Myocyte (in vitro differentiated cells): Measurements from ENCODE around the gene CNOT4. TPM values are rescaled to one million over a fixed set of nuclear protein-coding genes. Genes with fewer than 3 reads are reported as not detected.
"Not testable (repeated sequence)": the region's sequence is repeated elsewhere in the genome, so short reads cannot be mapped to it uniquely, and the experiment has no call there.

ENCODE experiments used
- DNase-seq: peaks from one replicate; pipeline ENCODE4 v3.0.0-alpha.2; 2012; ENCODE audit warnings: low read depth
- total RNA-seq: library from RNA; depleted of rRNA; stranded (reverse); fragments of >200 nt; gene quantifications from 2 replicates; pipeline ENCODE4 v1.2.3, GENCODE V29; 2014

The CNOT4 gene
- total RNA-seq, 1 donor from 2014 or later, result 20.7 TPM

- peak; percentile 78 for DNase-seq
Observed at GRCh38 chr7:135512135-135512887, 2.4 kb upstream of the CNOT4 start.

GRCh38 chr7:135510592-135511183 is 786 bp upstream of the CNOT4 start:
- DNase-seq, result peak; percentile 28

DNA sequence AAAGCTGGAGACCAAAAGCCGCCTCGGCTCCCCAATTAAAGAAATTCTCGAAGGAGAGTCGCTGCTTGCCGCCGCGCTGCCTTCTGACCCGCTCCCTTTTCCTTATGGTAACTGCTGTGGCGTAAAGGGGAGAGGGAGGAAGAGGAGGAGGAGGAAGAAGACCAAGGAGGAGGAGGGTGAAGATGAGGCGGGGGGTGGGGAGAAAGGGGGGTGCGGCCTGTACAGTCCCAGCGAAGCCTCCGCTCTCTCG is 388 bp downstream of the CNOT4 start:
- no peak for DNase-seq

- peak; percentile 53 for DNase-seq
Observed at GRCh38 chr7:135508883-135509588, 866 bp downstream of the CNOT4 start.

GRCh38 chr7:135501402-135501801 is 8.5 kb downstream of the CNOT4 start:
- no peak for DNase-seq

DNA sequence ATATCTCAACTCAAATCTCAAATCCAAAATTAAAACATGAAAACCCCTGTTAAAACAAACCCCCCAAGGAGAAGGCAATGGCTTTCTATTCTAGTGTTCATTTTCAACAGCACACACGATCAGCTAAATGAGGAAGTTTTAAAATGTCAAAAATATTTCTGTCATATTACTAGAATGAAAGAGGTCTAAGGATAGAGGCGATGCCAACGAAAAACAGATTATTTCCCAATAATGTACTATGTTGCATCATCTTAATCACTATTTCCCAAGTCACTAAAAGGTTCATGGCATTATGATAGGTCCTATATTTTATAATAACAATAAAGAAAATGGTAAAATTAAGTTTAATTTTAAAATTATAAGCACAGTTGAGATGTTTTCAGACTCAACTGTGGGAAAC is 10.1 kb downstream of the CNOT4 start:
- no peak for DNase-seq

- DNase-seq, result not testable (repeated sequence)
Observed at GRCh38 chr7:135497161-135497560, 12.7 kb downstream of the CNOT4 start.

DNA sequence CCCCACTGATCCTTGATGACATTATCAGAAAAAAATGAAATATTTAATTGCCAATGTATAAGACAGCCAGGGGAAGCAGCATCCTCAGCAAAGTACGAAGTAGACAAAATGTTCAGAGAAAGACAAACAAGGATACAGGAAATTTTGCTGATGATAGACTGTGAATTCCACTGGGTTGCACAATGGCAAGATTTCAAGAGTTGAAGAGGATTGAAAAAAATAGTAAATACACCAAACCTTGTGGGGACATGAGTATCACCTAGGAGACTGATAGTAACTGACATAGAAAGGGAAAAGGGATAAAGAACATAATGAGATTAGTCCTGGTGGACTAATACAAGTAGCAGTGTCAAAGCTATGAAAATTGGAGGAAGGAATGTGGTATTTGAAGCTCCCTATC is 16.5 kb downstream of the CNOT4 start:
- no peak for DNase-seq

DNA sequence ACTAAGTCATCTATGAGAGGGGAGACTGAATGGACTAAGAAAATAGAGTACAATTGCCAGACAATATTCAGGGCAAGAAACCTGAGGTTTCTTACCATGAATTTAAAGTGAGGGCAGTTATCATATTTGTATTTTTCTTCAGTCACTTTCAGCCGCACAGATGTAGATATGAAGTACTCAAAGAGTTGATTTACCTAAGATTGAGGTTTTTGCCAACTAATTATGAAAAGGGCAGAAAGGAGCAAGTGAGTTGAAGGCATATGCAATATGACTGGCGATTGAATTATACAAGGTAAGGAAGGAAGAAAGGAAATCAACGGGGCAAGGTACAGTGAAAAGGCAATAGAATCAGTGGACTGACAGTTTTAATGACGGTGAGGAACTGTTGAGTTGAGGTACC is 17.8 kb downstream of the CNOT4 start:
- no peak for DNase-seq

DNA sequence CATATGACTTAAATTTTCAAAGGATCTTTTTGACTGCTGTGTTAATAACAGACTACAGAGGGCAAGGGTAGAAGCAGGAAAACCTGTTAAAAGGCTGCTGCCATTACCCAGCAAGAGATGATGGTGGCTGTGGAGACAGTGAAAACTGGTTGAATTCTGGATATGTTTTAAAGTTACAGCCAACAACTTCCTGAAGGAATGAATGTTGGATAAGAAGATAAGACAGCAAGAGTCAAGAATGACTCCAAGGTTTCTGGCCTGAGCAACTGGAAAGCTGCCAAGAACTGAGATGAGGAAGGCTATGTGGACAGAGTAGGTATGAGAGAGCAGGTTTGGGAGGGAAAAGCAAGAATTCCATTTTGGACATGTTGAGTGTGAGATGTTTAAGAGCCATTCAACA is 19.1 kb downstream of the CNOT4 start:
- DNase-seq, result no peak

GRCh38 chr7:135489791-135490190 is 20.1 kb downstream of the CNOT4 start:
- DNase-seq, result no peak

- peak; percentile 10 for DNase-seq
Observed at GRCh38 chr7:135486261-135486920, 23.5 kb downstream of the CNOT4 start.

- no peak for DNase-seq
Observed at GRCh38 chr7:135481598-135481979, 28.3 kb downstream of the CNOT4 start.

- DNase-seq, result peak; percentile 10
Observed at GRCh38 chr7:135480966-135481597, 28.8 kb downstream of the CNOT4 start.

DNA sequence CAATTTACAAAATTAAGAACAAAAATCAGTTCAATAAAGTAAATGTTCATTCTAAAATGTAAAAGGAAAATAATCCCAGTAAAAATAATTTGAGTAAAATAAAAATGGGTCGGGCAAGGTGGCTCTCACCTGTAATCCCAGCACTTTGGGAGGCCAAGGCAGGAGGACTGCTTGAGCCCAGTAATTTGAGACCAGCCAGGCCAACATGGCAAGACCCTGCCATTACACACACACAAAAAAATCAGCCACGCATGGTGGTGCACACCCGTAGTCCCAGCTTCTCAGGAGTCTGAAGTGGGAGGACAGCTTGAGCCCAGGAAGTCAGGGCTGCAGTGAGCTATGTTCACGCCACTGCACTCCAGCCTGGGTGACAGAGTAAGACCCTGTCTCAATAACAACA is 34.4 kb downstream of the CNOT4 start:
- no peak for DNase-seq

DNA sequence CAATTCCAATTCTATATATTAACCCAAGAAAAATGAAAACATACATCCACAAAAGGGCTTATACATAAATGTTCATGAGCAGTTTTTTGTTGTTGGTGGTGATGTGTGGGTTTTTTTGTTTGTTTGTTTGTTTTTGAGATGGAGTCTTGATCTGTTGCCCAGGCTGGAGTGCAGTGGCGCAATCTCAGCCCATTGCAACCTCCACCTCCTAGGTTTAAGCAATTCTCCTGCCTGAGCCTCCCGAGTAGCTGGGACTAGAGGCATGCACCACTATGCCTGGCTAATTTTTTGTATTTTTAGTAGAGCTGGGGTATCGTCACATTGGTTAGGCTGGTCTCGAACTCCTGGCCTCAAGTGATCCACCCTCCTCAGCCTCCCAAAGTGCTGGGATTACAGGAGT is 40.2 kb downstream of the CNOT4 start:
- DNase-seq, result not testable (repeated sequence)

- no peak for DNase-seq
Observed at GRCh38 chr7:135467207-135467711, 42.6 kb downstream of the CNOT4 start.

GRCh38 chr7:135466442-135467206 is 43.3 kb downstream of the CNOT4 start:
- DNase-seq, result no peak

GRCh38 chr7:135463908-135464307 is 46.0 kb downstream of the CNOT4 start:
- DNase-seq, result no peak

DNA sequence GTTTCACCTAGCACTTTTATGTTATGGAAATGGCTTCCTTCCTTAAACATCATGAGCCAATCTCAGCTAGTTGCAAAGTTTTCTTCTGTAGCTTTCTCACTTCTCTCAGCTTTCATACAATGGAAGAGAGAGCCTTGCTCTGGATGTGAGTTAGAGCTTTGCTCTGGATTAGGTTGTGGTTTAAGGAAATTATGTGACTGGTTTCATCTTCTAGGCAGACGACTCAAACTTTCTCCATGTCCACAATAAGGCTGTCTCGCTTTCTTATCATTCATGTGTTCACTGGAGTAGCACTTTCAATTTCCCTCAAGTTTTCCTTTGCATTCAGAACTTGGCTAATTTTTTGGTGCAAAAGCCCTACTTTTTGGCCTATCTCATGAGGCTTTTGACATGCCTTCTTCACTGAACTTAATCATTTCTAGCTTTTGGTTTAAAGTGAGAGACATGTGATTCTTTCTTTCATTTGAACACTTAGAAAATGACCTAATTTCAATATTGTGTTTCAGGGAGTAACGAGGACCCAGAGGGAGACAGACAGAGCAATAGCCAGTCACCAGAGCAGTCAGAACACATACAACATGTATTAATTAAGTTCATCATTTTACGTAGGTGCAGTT is 49.8 kb downstream of the CNOT4 start:
- peak; percentile 8 for DNase-seq
